IPS-18a (cell line): ENCODE data around the gene MUTYH.
"Not testable (repeated sequence)": the region's sequence is repeated elsewhere in the genome, so short reads cannot be mapped to it uniquely, and the experiment has no call there.

Experiments
- H3K27ac ChIP-seq: one replicate; pipeline ENCODE4 v1.5.1; 2013; ENCODE audit warnings: low read length
- H3K27me3 ChIP-seq: one replicate; pipeline ENCODE4 v1.6.1; 2013; ENCODE audit warnings: mild to moderate bottlenecking, low read length; ENCODE audit not compliant: control insufficient read depth, insufficient read depth
- H3K36me3 ChIP-seq: one replicate; pipeline ENCODE4 v1.6.1; 2013; ENCODE audit warnings: low read depth, low read length; ENCODE audit not compliant: control insufficient read depth
- H3K4me1 ChIP-seq: one replicate; pipeline ENCODE4 v1.6.1; 2013; ENCODE audit warnings: low read depth, low read length; ENCODE audit not compliant: control insufficient read depth
- H3K4me3 ChIP-seq: one replicate; pipeline ENCODE4 v1.5.1; 2013; ENCODE audit warnings: low read length
- H3K9ac ChIP-seq: one replicate; pipeline ENCODE4 v1.6.1; 2013; ENCODE audit warnings: mild to moderate bottlenecking, low read length, moderate library complexity
- H3K9me3 ChIP-seq: one replicate; pipeline ENCODE4 v1.6.1; 2013; ENCODE audit warnings: low read depth, low read length; ENCODE audit not compliant: control insufficient read depth

Gene MUTYH

GRCh38 chr1:45286521-45286920 lies 53.7 kb downstream of the MUTYH start:
- H3K4me1 ChIP-seq, H3K4me3 ChIP-seq, H3K36me3 ChIP-seq, H3K27ac ChIP-seq, H3K27me3 ChIP-seq, H3K9me3 ChIP-seq, H3K9ac ChIP-seq: not testable (repeated sequence)

- not testable (repeated sequence) for H3K9ac ChIP-seq, H3K4me1 ChIP-seq, H3K27me3 ChIP-seq, H3K36me3 ChIP-seq, H3K27ac ChIP-seq, H3K9me3 ChIP-seq, H3K4me3 ChIP-seq
Measured at GRCh38 chr1:45284858-45285257, 55.4 kb downstream of the MUTYH start.

DNA sequence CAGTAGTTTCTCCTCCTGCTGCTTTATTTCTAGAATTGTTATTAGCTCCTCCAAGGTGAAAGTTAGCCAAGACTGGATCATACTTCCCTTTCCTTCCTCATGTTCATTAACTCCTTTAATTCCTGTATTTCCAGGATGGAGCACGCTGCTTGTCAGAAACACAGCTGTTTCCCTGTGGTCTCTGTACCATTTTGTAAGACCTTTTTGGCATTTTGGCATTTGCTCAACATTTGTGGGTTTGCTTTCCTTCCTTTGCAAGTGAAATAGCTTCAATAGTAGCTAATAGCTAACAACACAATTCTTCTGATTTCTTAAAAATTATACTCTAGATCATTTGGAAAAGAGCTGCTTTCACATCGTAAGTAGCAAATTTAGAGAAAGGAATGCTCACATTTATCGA lies 57.9 kb downstream of the MUTYH start:
- Histone ChIP-seq H3K27ac (no peak overlapping the region), H3K4me3 (no peak overlapping the region), H3K9ac (no peak overlapping the region), H3K9me3 (no peaks in the 10 kb centered on the region), H3K27me3 (no peaks in the 10 kb centered on the region), H3K36me3 (no peaks in the 10 kb centered on the region), H3K4me1 (no peaks in the 10 kb centered on the region)
